NOMO-1 treated with DMSO at 0.1 percent for 48 hours (cell line): ENCODE results near the gene PLBD2.

Experiments used
- DNase-seq: peaks from one replicate; lab custom pipeline; 2025; ENCODE audit not compliant: unreplicated experiment; lab: John Stamatoyannopoulos, UW

Gene PLBD2

GRCh38 chr12:113392988-113393579 is 34.7 kb downstream of the PLBD2 start:
- DNase-seq: no peak

- no peak for DNase-seq
These were observed 35.4 kb downstream of the PLBD2 start for GRCh38 chr12:113393749-113394148.

- no peak for DNase-seq
These were observed 36.7 kb downstream of the PLBD2 start for GRCh38 chr12:113395119-113395518.

- DNase-seq: no peak
These were observed 37.8 kb downstream of the PLBD2 start for GRCh38 chr12:113396200-113396599.

- DNase-seq: no peak
These were observed 38.6 kb downstream of the PLBD2 start for GRCh38 chr12:113396828-113397496.

GRCh38 chr12:113397497-113398197 is 39.3 kb downstream of the PLBD2 start:
- no peak for DNase-seq

GRCh38 chr12:113398346-113399290 is 40.2 kb downstream of the PLBD2 start:
- no peak for DNase-seq

GRCh38 chr12:113399490-113399889 is 41.1 kb downstream of the PLBD2 start:
- no peak for DNase-seq

- DNase-seq: no peak
These were observed 42.0 kb downstream of the PLBD2 start for GRCh38 chr12:113400362-113400761.

GRCh38 chr12:113401066-113402000 is 42.9 kb downstream of the PLBD2 start:
- no peak for DNase-seq

- no peak for DNase-seq
These were observed 44.3 kb downstream of the PLBD2 start for GRCh38 chr12:113402586-113403260.

GRCh38 chr12:113403435-113404415 is 45.3 kb downstream of the PLBD2 start, which contains the start of gene SDS:
Gene SDS (minus strand): TSS chr12:113403887. CDS start chr12:113399708, 4,179 bp downstream.
- DNase-seq: peak; percentile 26

- DNase-seq: peak; percentile 50
These were observed 47.3 kb downstream of the PLBD2 start for GRCh38 chr12:113405694-113406093.

GRCh38 chr12:113407931-113408600 is 49.7 kb downstream of the PLBD2 start:
- DNase-seq: peak; percentile 53

GRCh38 chr12:113408756-113409298 is 50.4 kb downstream of the PLBD2 start:
- DNase-seq: no peak

- DNase-seq: no peak
These were observed 51.2 kb downstream of the PLBD2 start for GRCh38 chr12:113409462-113410124.

GRCh38 chr12:113413488-113413939 is 55.1 kb downstream of the PLBD2 start:
- no peak for DNase-seq
